Measurements from ENCODE around the gene SERPINA6. TPM values are rescaled to one million over a fixed set of nuclear protein-coding genes. Genes with fewer than 3 reads are reported as not detected.

Gene SERPINA6
- polyA plus RNA-seq, 1 donor (not counting 4 experiments of a cell fraction or from before 2014, with no cell fraction given) = not detected

- Histone ChIP-seq H3K9ac (ENCODE audit: control insufficient read depth, extremely low read depth, insufficient read depth, low read length) (no peak overlapping the region), H3K4me3 (ENCODE audit: control insufficient read depth in 2 of 3, extremely low read depth in 1 of 3, insufficient read depth in 2 of 3, low read depth in 1 of 3, low read length in 3 of 3) (no peak overlapping the region), H2AFZ (ENCODE audit: control insufficient read depth, low read length) (no peak overlapping the region), H3K4me2 (ENCODE audit: control insufficient read depth, extremely low read depth, insufficient read depth, low read depth, low read length) (no peak overlapping the region), H3K9me1 (ENCODE audit: control insufficient read depth, extremely low read depth, insufficient read depth, low read length) (no peaks in the 10 kb centered on the region), H3K36me3 (ENCODE audit: control insufficient read depth in 2 of 2, extremely low read depth in 1 of 2, insufficient read depth in 2 of 2, low read length in 2 of 2) (no peaks in the 10 kb centered on the region), H3K27ac (ENCODE audit: control insufficient read depth, insufficient read depth, low read length) (no peak overlapping the region), H4K20me1 (ENCODE audit: control insufficient read depth, extremely low read depth, insufficient read depth, low read length) (no peaks in the 10 kb centered on the region), H3K79me2 (ENCODE audit: control insufficient read depth, insufficient read depth, low read length) (no peaks in the 10 kb centered on the region), H3K27me3 (ENCODE audit: control insufficient read depth, extremely low read depth, insufficient read depth, low read length) (no peaks in the 10 kb centered on the region), H3K9me3 (ENCODE audit: control insufficient read depth, low read depth, low read length) (no peaks in the 10 kb centered on the region), H3K4me1 (ENCODE audit: control insufficient read depth, extremely low read depth, insufficient read depth, low read length) (no peaks in the 10 kb centered on the region)
- dilution Hi-C loops (cut with MboI; ENCODE audit: extremely low pct_ligation_motif_present, low sequenced_read_pairs) = no loop called here
- DNase-seq (ENCODE audit: low read depth, low spot score) = no peak
- TF ChIP-seq EZH2 (IDR thresholded peaks at IDR 0.05; ENCODE audit: low read length) (no peak), CTCF (optimal IDR thresholded peaks at IDR 0.05 in 1 of 3, IDR thresholded peaks at IDR 0.05 in 1 of 3, conservative IDR thresholded peaks at IDR 0.05 in 1 of 3; ENCODE audit: extremely low read depth in 1 of 3, insufficient read depth in 2 of 3, low read length in 3 of 3) (no peak)
- no peak for FAIRE-seq
Measured at GRCh38 chr14:94290197-94290596, 32.9 kb downstream of the SERPINA6 start.

GRCh38 chr14:94288610-94289465 lies 34.3 kb downstream of the SERPINA6 start:
- Histone ChIP-seq H3K79me2 (ENCODE audit: control insufficient read depth, insufficient read depth, low read length) (no peaks in the 10 kb centered on the region), H3K9me1 (ENCODE audit: control insufficient read depth, extremely low read depth, insufficient read depth, low read length) (no peaks in the 10 kb centered on the region), H3K4me2 (ENCODE audit: control insufficient read depth, extremely low read depth, insufficient read depth, low read depth, low read length) (no peak overlapping the region), H3K4me3 (ENCODE audit: control insufficient read depth in 2 of 3, extremely low read depth in 1 of 3, insufficient read depth in 2 of 3, low read depth in 1 of 3, low read length in 3 of 3) (no peak overlapping the region), H3K4me1 (ENCODE audit: control insufficient read depth, extremely low read depth, insufficient read depth, low read length) (no peaks in the 10 kb centered on the region), H3K9me3 (ENCODE audit: control insufficient read depth, low read depth, low read length) (no peaks in the 10 kb centered on the region), H3K27ac (ENCODE audit: control insufficient read depth, insufficient read depth, low read length) (no peak overlapping the region), H3K27me3 (ENCODE audit: control insufficient read depth, extremely low read depth, insufficient read depth, low read length) (no peaks in the 10 kb centered on the region), H2AFZ (ENCODE audit: control insufficient read depth, low read length) (no peak overlapping the region), H3K9ac (ENCODE audit: control insufficient read depth, extremely low read depth, insufficient read depth, low read length) (no peak overlapping the region), H3K36me3 (ENCODE audit: control insufficient read depth in 2 of 2, extremely low read depth in 1 of 2, insufficient read depth in 2 of 2, low read length in 2 of 2) (no peaks in the 10 kb centered on the region), H4K20me1 (ENCODE audit: control insufficient read depth, extremely low read depth, insufficient read depth, low read length) (no peaks in the 10 kb centered on the region)
- TF ChIP-seq CTCF (optimal IDR thresholded peaks at IDR 0.05 in 1 of 3, IDR thresholded peaks at IDR 0.05 in 1 of 3, conservative IDR thresholded peaks at IDR 0.05 in 1 of 3; ENCODE audit: extremely low read depth in 1 of 3, insufficient read depth in 2 of 3, low read length in 3 of 3) (no peak), EZH2 (IDR thresholded peaks at IDR 0.05; ENCODE audit: low read length) (no peak)
- FAIRE-seq (no peak), DNase-seq (ENCODE audit: low read depth, low spot score) (no peak)
- dilution Hi-C loops (cut with MboI; ENCODE audit: extremely low pct_ligation_motif_present, low sequenced_read_pairs) = no loop called here
